Measurements from ENCODE around the gene COL18A1. TPM values are rescaled to one million over a fixed set of nuclear protein-coding genes. Genes with fewer than 3 reads are reported as not detected.

The COL18A1 gene
- total RNA-seq, 4 donors from 2014 or later, result 16.4 to 42.2 (median 20.7) TPM

DNA sequence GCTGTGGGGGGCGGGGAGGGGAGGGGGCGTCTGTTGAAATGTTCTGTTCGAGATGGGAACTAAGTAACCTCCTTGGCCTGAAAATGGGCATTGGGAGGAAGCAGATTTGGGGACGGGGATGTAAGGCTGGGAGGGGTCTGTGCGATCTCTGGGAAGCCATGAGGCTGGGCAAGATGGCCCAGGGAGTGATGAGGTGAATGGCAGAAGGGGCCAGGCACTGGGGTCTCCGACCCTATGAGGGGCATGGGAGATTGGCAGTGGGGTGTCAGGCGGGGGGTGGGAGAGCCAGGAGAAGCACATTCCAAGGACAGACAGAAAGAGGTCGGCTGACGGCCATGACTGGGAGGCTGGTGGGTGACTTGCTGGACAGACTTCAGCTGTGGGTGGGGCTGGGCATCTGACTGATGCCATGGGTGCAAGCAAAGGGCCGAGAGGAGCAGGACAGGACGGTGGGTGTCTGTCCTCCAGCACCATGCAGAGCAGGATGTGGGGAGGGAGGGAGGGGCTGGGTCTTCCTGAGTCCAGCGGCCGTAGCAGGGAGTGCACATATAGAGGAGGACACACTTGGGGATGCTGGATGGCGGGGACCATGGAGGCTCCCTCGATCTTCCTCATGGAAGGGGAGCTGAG, 30.0 kb upstream of the COL18A1 start:
- ATAC-seq, result no peak
- intact Hi-C loops (cut with DNase I; ENCODE audit: low total_unique reads), result no loop called here
- in situ Hi-C loops (cut with MboI; ENCODE audit: low sequenced_read_pairs in 4 of 4), result no loop called here
- Histone ChIP-seq H3K4me1 (no peaks in the 10 kb centered on the region), H3K27me3 (peaks cover 0 to 3% (median 0%) of the 10 kb centered on the region in 3 donors), H3K4me3 (no peak overlapping the region), H3K9me3 (no peaks in the 10 kb centered on the region), H3K36me3 (no peaks in the 10 kb centered on the region), H3K27ac (no peak overlapping the region)
- no peak for DNase-seq
- TF ChIP-seq POLR2A (IDR thresholded peaks at IDR 0.05), result no peak
- TF ChIP-seq CTCF (IDR thresholded peaks at IDR 0.05 in 4 of 5, conservative IDR thresholded peaks at IDR 0.05 in 1 of 5), result no peak

GRCh38 chr21:45376459-45377324, 28.3 kb upstream of the COL18A1 start:
- TF ChIP-seq CTCF (IDR thresholded peaks at IDR 0.05 in 4 of 5, conservative IDR thresholded peaks at IDR 0.05 in 1 of 5) (no peak), POLR2A (IDR thresholded peaks at IDR 0.05) (no peak)
- ATAC-seq, result no peak

DNA sequence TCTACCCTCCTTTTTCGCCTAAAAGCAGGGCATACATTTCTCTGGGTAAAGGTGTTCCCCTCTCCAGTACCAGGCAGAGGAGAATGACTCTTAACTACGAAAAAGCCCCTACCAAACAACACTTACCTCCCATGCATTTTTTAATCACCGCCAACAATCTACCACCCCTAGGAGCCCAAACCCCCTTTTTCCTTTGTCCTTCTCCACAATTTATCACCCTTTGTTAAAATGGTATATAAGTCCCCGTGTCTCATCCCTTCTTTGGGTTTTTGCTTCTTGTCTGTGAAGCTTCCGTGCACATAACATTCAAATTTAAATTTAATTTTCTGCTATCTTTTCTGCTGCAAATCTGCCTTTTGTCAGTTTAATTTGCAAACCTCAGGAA, 27.6 kb upstream of the COL18A1 start:
- H3K9me3 ChIP-seq, result no peaks in the 10 kb centered on the region
- no peak for TF ChIP-seq CTCF (IDR thresholded peaks at IDR 0.05 in 4 of 5, conservative IDR thresholded peaks at IDR 0.05 in 1 of 5)
- no peak for TF ChIP-seq POLR2A (IDR thresholded peaks at IDR 0.05)
- in situ Hi-C loops (cut with MboI; ENCODE audit: low sequenced_read_pairs in 4 of 4) (no loop called here), intact Hi-C loops (cut with DNase I; ENCODE audit: low total_unique reads) (no loop called here)
- peaks cover 0 to 3% (median 0%) of the 10 kb centered on the region in 3 donors for H3K27me3 ChIP-seq
- H3K36me3 ChIP-seq, result no peaks in the 10 kb centered on the region
- ATAC-seq (no peak), DNase-seq (no peak)
- H3K4me1 ChIP-seq, result no peaks in the 10 kb centered on the region
- H3K27ac ChIP-seq, result no peak overlapping the region
- H3K4me3 ChIP-seq, result no peak overlapping the region

More at GRCh38 chr21:45376459-45377324, 28.3 kb upstream of the COL18A1 start:
- intact Hi-C loops (cut with DNase I; ENCODE audit: low total_unique reads) (no loop called here), in situ Hi-C loops (cut with MboI; ENCODE audit: low sequenced_read_pairs in 4 of 4) (no loop called here)
- peaks cover 0 to 3% (median 0%) of the 10 kb centered on the region in 3 donors for H3K27me3 ChIP-seq
- H3K4me1 ChIP-seq, result no peaks in the 10 kb centered on the region
- H3K36me3 ChIP-seq, result no peaks in the 10 kb centered on the region
- H3K9me3 ChIP-seq, result no peaks in the 10 kb centered on the region
- H3K27ac ChIP-seq, result no peak overlapping the region
- H3K4me3 ChIP-seq, result no peak overlapping the region
- DNase-seq, result no peak

DNA sequence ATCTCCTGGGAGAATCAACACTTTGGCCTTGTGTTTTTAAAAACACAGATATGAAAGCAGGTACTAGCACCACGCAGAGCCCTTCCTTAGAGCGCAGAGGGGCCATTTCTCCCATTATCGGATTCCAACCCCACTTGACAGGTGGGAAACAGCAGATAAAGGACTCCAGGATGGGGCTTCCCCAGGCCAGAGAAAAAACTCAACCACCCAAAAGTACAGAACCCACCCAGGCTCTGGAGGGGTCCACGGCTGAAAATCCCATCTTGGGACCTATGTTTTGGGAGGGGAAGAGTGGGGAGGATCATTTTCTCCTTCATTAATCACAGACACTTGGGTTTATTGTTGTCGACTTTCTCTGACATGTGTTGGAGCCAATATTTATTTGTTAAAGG, 27.1 kb upstream of the COL18A1 start:
- no peak for ATAC-seq
- no peaks in the 10 kb centered on the region for H3K9me3 ChIP-seq
- intact Hi-C loops (cut with DNase I; ENCODE audit: low total_unique reads), result no loop called here

More for the DNA sequence above, 27.1 kb upstream of the COL18A1 start:
- no peak for TF ChIP-seq CTCF (IDR thresholded peaks at IDR 0.05 in 4 of 5, conservative IDR thresholded peaks at IDR 0.05 in 1 of 5)
- no peak for TF ChIP-seq POLR2A (IDR thresholded peaks at IDR 0.05)
- H3K27ac ChIP-seq, result no peak overlapping the region
- no peak for DNase-seq
- H3K4me3 ChIP-seq, result no peak overlapping the region
- in situ Hi-C loops (cut with MboI; ENCODE audit: low sequenced_read_pairs in 4 of 4), result no loop called here
- H3K27me3 ChIP-seq, result peaks cover 0 to 3% (median 0%) of the 10 kb centered on the region in 3 donors
- no peaks in the 10 kb centered on the region for H3K4me1 ChIP-seq
- H3K36me3 ChIP-seq, result no peaks in the 10 kb centered on the region
